GM12874 (cell line): Measurements from ENCODE around the gene P2RX1.
A peak's percentile ranks its signal among the peaks of the same experiment; 100 is the strongest.

Experiments used
- TF ChIP-seq, protein P1 (sequence below): IDR thresholded peaks from 2 replicates; pipeline ENCODE4 v1.5.1; 2011; ENCODE audit warnings: low read depth, mild to moderate bottlenecking, control low read depth, low read length, moderate library complexity; ENCODE audit not compliant: insufficient read depth

P2RX1 gene

DNA sequence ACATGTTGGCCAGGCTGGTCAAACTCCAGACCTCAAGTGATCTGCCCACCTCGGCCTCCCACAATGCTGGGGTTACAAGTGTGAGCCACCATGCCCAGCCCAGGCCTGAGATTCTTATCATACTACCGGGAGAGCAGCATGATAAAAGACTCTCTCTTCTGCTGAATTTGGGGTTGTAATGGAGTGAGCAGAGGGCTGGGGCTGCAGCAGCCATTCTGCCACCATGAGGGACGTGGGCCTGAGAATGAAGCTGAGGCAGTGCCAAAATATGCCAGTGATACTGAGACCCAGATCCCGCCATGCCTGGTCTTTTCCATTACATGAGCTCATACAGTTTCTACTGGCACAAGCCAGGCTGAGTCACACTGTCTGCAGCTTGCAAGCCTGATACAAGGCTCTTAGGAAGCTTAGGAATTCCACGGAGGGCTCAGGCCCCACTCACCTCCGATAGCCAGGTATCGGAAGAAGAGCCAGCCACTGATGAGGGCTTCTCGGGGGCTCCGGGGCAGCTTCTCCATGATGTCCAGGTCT lies 19.6 kb upstream of the P2RX1 start:
- TF ChIP-seq, protein P1, sequence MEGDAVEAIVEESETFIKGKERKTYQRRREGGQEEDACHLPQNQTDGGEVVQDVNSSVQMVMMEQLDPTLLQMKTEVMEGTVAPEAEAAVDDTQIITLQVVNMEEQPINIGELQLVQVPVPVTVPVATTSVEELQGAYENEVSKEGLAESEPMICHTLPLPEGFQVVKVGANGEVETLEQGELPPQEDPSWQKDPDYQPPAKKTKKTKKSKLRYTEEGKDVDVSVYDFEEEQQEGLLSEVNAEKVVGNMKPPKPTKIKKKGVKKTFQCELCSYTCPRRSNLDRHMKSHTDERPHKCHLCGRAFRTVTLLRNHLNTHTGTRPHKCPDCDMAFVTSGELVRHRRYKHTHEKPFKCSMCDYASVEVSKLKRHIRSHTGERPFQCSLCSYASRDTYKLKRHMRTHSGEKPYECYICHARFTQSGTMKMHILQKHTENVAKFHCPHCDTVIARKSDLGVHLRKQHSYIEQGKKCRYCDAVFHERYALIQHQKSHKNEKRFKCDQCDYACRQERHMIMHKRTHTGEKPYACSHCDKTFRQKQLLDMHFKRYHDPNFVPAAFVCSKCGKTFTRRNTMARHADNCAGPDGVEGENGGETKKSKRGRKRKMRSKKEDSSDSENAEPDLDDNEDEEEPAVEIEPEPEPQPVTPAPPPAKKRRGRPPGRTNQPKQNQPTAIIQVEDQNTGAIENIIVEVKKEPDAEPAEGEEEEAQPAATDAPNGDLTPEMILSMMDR: no peak

DNA sequence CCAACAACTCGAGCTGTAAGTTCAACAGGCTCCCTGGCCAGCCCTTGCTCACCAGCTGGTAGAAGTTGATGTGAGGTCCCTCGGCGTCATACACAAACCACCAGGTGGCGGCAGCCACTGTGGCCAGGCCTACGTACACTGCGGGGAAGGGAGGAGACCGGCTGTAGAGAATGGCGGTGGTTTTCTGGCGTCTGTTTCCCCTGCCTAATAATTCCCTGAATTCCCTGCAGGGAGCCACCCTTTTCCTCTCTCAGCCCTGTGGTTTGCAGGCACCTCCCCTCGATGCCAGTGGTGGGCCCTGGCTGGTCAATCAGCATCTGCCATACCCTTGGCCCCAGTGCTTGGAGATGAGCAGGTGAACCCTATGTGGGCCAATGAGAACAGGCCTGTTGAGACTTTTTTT lies 18.9 kb upstream of the P2RX1 start:
- TF ChIP-seq, protein P1: peak; percentile 64

DNA sequence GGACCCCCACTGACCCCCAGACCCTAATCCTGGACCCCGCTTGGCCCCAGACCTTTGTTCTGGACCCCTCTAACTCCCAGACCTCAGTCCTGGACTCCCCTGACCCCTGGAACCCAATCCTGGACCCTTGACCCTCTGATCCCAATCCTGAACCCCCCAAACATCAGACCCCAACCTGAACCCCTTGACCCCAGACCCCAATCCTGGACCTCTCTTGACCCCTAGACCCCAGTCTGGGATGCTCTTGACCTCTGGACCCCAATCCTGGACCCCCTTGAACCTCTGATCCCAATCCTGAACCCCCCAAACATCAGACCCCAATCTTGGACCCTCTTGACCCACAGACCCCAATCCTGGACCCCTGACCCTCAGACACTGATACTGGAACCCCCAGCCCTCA lies 13.5 kb upstream of the P2RX1 start:
- TF ChIP-seq, protein P1: no peak

DNA sequence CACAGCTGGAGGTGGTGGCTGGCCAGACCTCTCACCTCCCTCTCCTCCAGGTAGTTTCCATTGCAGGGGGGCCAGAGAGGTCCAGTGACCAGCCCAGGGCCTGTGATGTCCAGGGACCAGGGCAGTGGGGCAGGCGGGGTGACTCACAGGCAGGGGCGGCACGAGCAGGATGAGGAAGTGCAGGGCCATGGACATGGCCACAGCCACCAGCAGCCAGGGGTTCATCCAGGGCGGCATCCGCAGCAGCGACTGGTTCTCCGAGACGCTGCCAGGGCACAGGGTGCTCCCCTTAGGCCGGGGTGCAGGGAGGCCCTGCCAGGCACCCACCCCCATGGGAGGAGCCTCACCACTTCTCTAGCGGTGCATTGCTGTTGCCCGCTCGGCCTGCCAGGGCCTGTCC lies 12.9 kb upstream of the P2RX1 start:
- TF ChIP-seq, protein P1: no peak

DNA sequence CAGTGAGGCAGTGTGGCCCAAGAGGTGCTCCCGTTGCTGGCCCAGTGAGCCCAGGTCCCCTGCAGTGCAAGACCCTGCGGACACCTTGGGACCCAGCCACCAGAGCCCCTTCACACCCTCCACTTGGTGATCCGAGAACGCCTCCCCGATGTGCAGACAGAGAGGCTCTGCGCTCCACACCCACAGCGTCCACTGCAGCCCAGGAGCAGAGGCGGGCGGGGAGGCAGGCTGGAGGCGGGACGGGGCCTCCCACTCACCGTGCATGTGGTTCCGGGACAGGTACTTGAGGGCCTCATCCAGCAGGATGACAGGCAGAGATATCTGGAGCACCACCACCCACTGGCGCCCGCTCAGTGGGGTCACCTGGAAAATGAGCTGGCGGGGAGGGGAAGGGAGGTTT lies 12.1 kb upstream of the P2RX1 start:
- TF ChIP-seq, protein P1: no peak

DNA sequence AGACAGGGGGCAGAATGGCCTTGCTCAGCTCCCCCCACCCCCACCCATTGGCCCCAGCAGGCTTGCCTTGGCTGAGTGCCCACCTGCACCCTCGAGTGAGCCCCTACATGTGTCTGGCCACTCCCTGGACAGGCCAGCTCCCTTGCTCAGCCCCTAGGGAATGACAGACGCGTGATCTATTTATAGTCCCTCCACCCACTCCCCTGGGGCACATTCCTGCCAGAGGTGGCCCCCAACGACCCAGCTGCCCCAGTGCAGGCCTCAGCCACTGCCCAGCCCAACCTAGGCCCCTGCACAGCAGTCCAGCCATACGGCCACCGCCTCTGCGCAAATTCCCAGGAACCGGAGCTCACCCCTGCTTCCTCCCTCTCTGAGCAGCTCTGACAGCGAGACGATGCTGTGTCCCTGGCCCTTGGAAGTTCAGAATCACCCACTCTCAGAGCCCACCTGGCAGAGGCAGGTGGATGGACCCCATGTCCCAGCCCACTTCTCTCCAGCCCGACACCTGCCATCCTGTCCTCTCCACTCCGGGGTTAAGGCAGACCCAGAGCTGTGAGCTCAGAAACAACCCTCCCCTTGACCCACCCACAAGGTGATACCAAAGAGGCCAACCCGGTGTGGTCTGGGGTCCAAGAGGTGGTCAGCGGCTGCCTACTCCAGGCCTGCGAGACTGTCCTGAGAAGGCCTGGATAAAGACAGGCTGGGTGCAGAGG lies 11.5 kb upstream of the P2RX1 start:
- TF ChIP-seq, protein P1: no peak

DNA sequence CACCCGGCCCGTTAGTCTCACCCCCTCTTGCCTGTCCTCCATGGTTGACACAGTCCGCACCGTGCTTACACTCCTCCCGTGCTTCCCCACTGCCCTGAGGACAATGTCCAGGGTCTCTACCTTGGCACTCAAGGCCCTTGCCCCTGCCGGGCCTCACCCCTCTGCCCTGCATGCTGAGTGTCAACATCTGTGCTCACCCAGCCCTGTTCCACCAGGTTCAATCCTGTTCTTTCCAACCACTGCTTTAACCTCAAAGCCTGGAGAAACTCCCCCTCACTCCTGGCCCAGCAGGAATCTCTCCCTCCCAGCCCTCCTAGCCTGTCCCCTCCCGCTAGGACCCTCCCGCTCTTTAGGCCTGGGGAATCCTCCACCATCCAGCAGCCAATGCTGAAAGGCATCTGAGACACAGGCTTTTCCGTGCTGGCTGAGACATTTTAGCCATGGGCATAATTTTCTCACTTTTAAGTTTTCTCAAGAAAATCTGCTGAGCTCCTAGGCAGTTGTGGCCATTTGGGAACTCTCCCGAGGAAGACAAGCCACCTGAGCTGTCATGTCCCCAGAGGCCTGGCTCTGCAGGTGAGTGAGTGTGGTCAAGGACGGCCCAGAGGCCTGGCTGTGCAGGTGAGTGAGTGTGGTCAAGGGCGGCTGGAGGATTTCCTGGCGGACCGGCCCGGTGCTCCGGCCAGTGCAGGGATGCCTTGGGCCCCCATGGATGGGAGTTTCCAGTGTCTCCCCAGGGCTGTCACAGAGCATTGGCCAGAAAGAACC lies 10.8 kb upstream of the P2RX1 start:
- TF ChIP-seq, protein P1: no peak
